Stimulated activated CD8-positive, alpha-beta memory T cell treated with anti-CD3 and anti-CD28 coated beads, Interleukin-15, amount 100 ng/mL, for 48 hours (primary cell): ENCODE measurements around the gene CDC5L.
A peak's percentile ranks its signal among the peaks of the same experiment; 100 is the strongest.
"Not testable (repeated sequence)": the region's sequence is repeated elsewhere in the genome, so short reads cannot be mapped to it uniquely, and the experiment has no call there.

Experiments used
- DNase-seq, 2 donors: peaks; one replicate each; pipeline ENCODE4 v3.0.0-alpha.2; 2020; ENCODE audit warnings: low read depth in 2 of 2

CDC5L gene

GRCh38 chr6:44387346-44388134 lies at the start of gene CDC5L:
CDC5L (plus strand) TSS chr6:44387706; CDS start chr6:44387824, 118 bp downstream.
- DNase-seq, result peak; percentile 90 to 92

- DNase-seq, result peak; percentile 22 to 48
These were observed 49.0 kb upstream of the CDC5L start for GRCh38 chr6:44338228-44339122.

GRCh38 chr6:44339301-44339700 lies 48.2 kb upstream of the CDC5L start:
- DNase-seq, result no peak

- no peak for DNase-seq
These were observed 47.5 kb upstream of the CDC5L start for GRCh38 chr6:44339763-44340625.

GRCh38 chr6:44341095-44341890 lies 46.2 kb upstream of the CDC5L start:
- DNase-seq, result no peak

- no peak for DNase-seq
These were observed 45.5 kb upstream of the CDC5L start for GRCh38 chr6:44342052-44342451.

- DNase-seq, result no peak
These were observed 45.0 kb upstream of the CDC5L start, which contains the start of gene SPATS1 for GRCh38 chr6:44342489-44342888. SPATS1 (plus strand) TSS chr6:44342650; CDS start chr6:44343096, 446 bp downstream.

GRCh38 chr6:44346818-44347217 lies 40.7 kb upstream of the CDC5L start:
- not testable (repeated sequence) for DNase-seq

- DNase-seq, result no peak
These were observed 37.4 kb upstream of the CDC5L start for GRCh38 chr6:44349904-44350649.

GRCh38 chr6:44350650-44350994 lies 36.9 kb upstream of the CDC5L start:
- DNase-seq, result not testable (repeated sequence)

GRCh38 chr6:44352259-44352658 lies 35.2 kb upstream of the CDC5L start:
- DNase-seq, result no peak

GRCh38 chr6:44353336-44353735 lies 34.2 kb upstream of the CDC5L start:
- DNase-seq, result no peak

GRCh38 chr6:44355640-44356039 lies 31.9 kb upstream of the CDC5L start:
- no peak for DNase-seq

- no peak for DNase-seq
These were observed 31.0 kb upstream of the CDC5L start for GRCh38 chr6:44356487-44356886.

- no peak for DNase-seq
These were observed 27.5 kb upstream of the CDC5L start for GRCh38 chr6:44359973-44360372.

- DNase-seq, result no peak
These were observed 25.6 kb upstream of the CDC5L start for GRCh38 chr6:44361947-44362346.

- DNase-seq, result no peak
These were observed 24.1 kb upstream of the CDC5L start for GRCh38 chr6:44363377-44363926.

- no peak for DNase-seq
These were observed 20.7 kb upstream of the CDC5L start for GRCh38 chr6:44366781-44367180.

GRCh38 chr6:44367681-44368080 lies 19.8 kb upstream of the CDC5L start:
- no peak for DNase-seq

- no peak for DNase-seq
These were observed 14.5 kb upstream of the CDC5L start for GRCh38 chr6:44373051-44373450.
